ENCODE measurements around the gene HOXC9.

Gene HOXC9

GRCh38 chr12:54006559-54007220, 6.7 kb downstream of the HOXC9 start:
- H3K36me3 ChIP-seq (ENCODE audit: low read length), result no peaks in the 10 kb centered on the region
- peak overlapping the region; percentile 62 for H3K4me2 ChIP-seq (ENCODE audit: low read depth, low read length, poor library complexity, severe bottlenecking)
- H3K79me2 ChIP-seq (ENCODE audit: insufficient read depth, low read length), result no peaks in the 10 kb centered on the region
- H4K20me1 ChIP-seq (ENCODE audit: low read depth, low read length), result no peaks in the 10 kb centered on the region
- H3K9ac ChIP-seq (ENCODE audit: low read length), result peak overlapping the region; percentile 49; the same call in 1 of the 2 replicates
- no peaks in the 10 kb centered on the region for H3K9me2 ChIP-seq (replicated peaks; ENCODE audit: insufficient read depth, low read length)
- no peaks in the 10 kb centered on the region for H3K27me3 ChIP-seq (ENCODE audit: low read length)
- TF ChIP-seq EZH2phosphoT487 (conservative IDR thresholded peaks at IDR 0.05; ENCODE audit: low read length), result no peak
- TF ChIP-seq, protein P1, sequence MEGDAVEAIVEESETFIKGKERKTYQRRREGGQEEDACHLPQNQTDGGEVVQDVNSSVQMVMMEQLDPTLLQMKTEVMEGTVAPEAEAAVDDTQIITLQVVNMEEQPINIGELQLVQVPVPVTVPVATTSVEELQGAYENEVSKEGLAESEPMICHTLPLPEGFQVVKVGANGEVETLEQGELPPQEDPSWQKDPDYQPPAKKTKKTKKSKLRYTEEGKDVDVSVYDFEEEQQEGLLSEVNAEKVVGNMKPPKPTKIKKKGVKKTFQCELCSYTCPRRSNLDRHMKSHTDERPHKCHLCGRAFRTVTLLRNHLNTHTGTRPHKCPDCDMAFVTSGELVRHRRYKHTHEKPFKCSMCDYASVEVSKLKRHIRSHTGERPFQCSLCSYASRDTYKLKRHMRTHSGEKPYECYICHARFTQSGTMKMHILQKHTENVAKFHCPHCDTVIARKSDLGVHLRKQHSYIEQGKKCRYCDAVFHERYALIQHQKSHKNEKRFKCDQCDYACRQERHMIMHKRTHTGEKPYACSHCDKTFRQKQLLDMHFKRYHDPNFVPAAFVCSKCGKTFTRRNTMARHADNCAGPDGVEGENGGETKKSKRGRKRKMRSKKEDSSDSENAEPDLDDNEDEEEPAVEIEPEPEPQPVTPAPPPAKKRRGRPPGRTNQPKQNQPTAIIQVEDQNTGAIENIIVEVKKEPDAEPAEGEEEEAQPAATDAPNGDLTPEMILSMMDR (IDR thresholded peaks at IDR 0.05; ENCODE audit: insufficient read depth, low read length, poor library complexity, severe bottlenecking), result no peak
- H3K27ac ChIP-seq (ENCODE audit: low read depth, low read length), result no peak overlapping the region
- peak overlapping the region; percentile 92 for H2AFZ ChIP-seq (ENCODE audit: low read depth, low read length, severe bottlenecking)
- H3K9me3 ChIP-seq (ENCODE audit: insufficient read depth, low read length), result no peaks in the 10 kb centered on the region
- no peak overlapping the region for H3K4me3 ChIP-seq (ENCODE audit: insufficient read depth, low read length, poor library complexity, severe bottlenecking)
- H3F3A ChIP-seq (ENCODE audit: insufficient read depth), result no peaks in the 10 kb centered on the region

DNA sequence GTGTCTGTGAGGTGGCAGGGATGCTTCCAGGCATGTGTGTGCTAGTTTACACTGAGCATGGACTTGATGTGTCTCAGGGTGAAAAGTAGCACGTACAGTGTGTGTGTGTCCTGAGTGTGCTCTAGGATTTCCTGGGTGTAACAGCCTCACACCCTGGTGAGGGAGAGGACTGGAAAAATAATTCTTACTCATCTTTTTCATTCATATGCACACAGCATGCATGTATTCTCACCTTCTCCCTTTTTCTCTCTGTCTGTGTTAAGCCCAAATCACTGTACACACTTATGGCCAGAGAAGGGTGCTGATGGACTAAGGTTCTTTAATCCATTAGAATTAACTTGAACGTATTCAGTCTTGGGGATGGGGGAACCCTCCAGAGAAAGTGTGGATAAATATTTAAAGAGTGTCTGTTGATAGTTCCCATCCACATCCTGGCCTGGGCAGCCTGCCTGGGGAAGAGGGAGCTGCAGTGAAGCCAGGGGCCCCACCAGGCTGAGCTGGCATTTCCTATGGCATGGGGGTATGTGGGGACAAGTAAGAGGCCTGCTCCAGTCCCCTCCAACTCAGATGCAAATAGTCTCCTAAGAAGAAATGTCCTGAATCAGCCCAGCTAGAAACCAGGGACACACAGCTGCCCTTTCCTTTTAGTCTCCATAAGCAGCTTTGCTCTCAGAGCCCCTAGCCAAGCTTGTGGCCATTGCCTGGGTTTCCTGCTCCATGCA, 7.7 kb downstream of the HOXC9 start:
- Histone ChIP-seq H3K9me2 (replicated peaks; ENCODE audit: insufficient read depth, low read length) (no peaks in the 10 kb centered on the region), H3K27me3 (ENCODE audit: low read length) (0 out of 2 replicates have a peak, but pooled peaks cover under 1% of the 10 kb centered on the region), H3K36me3 (ENCODE audit: low read length) (no peaks in the 10 kb centered on the region), H3F3A (ENCODE audit: insufficient read depth) (peaks cover 4% of the 10 kb centered on the region; the same call in 1 of the 2 replicates), H3K9ac (ENCODE audit: low read length) (no peak overlapping the region), H3K27ac (ENCODE audit: low read depth, low read length) (no peak overlapping the region), H4K20me1 (ENCODE audit: low read depth, low read length) (no peaks in the 10 kb centered on the region), H3K9me3 (ENCODE audit: insufficient read depth, low read length) (no peaks in the 10 kb centered on the region), H2AFZ (ENCODE audit: low read depth, low read length, severe bottlenecking) (no peak overlapping the region), H3K79me2 (ENCODE audit: insufficient read depth, low read length) (no peaks in the 10 kb centered on the region), H3K4me3 (ENCODE audit: insufficient read depth, low read length, poor library complexity, severe bottlenecking) (no peak overlapping the region), H3K4me2 (ENCODE audit: low read depth, low read length, poor library complexity, severe bottlenecking) (no peak overlapping the region)
- TF ChIP-seq EZH2phosphoT487 (conservative IDR thresholded peaks at IDR 0.05; ENCODE audit: low read length), result no peak
- TF ChIP-seq, protein P1 (IDR thresholded peaks at IDR 0.05; ENCODE audit: insufficient read depth, low read length, poor library complexity, severe bottlenecking), result no peak

DNA sequence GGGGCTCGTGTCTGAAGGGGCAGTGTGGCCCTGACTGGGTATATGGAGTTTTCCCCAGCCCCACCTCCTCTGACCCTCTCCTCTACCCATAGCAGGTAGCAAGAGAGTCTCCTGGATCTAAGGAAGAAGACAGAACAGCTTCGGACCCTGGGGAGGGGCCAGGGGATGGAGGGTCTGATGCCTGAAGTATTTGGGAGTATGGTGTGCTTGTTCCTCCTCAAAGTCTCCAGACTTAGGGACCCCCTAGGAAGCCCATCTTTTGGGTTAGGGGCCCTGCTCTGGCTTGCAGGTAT, 8.2 kb downstream of the HOXC9 start:
- Histone ChIP-seq H3K36me3 (ENCODE audit: low read length) (no peaks in the 10 kb centered on the region), H2AFZ (ENCODE audit: low read depth, low read length, severe bottlenecking) (no peak overlapping the region), H3K9me2 (replicated peaks; ENCODE audit: insufficient read depth, low read length) (no peaks in the 10 kb centered on the region), H3K9me3 (ENCODE audit: insufficient read depth, low read length) (no peaks in the 10 kb centered on the region), H3K79me2 (ENCODE audit: insufficient read depth, low read length) (no peaks in the 10 kb centered on the region), H3K27me3 (ENCODE audit: low read length) (0 out of 2 replicates have a peak, but pooled peaks cover 6% of the 10 kb centered on the region), H3K9ac (ENCODE audit: low read length) (no peak overlapping the region), H3K4me3 (ENCODE audit: insufficient read depth, low read length, poor library complexity, severe bottlenecking) (no peak overlapping the region), H3F3A (ENCODE audit: insufficient read depth) (peaks cover 4% of the 10 kb centered on the region; the same call in 1 of the 2 replicates), H3K4me2 (ENCODE audit: low read depth, low read length, poor library complexity, severe bottlenecking) (no peak overlapping the region), H4K20me1 (ENCODE audit: low read depth, low read length) (no peaks in the 10 kb centered on the region), H3K27ac (ENCODE audit: low read depth, low read length) (no peak overlapping the region)
- TF ChIP-seq, protein P1 (IDR thresholded peaks at IDR 0.05; ENCODE audit: insufficient read depth, low read length, poor library complexity, severe bottlenecking), result no peak
- TF ChIP-seq EZH2phosphoT487 (conservative IDR thresholded peaks at IDR 0.05; ENCODE audit: low read length), result no peak
